Stimulated activated CD8-positive, alpha-beta memory T cell treated with anti-CD3 and anti-CD28 coated beads, Interleukin-15, amount 100 ng/mL, for 4 hours (primary cell): ENCODE measurements around the gene INPP4B.
"Not testable (repeated sequence)": the region's sequence is repeated elsewhere in the genome, so short reads cannot be mapped to it uniquely, and the experiment has no call there.

Experiments
- DNase-seq, 2 donors: peaks; one replicate each; pipeline ENCODE4 v3.0.0-alpha.2; 2020; ENCODE audit warnings: low read depth in 2 of 2

Gene INPP4B

GRCh38 chr4:142549248-142549647, 296.9 kb downstream of the INPP4B start:
- DNase-seq: no peak

GRCh38 chr4:142548491-142548890, 297.6 kb downstream of the INPP4B start:
- no peak for DNase-seq

GRCh38 chr4:142547974-142548373, 298.1 kb downstream of the INPP4B start:
- DNase-seq: no peak

- DNase-seq: no peak
Measured at GRCh38 chr4:142544594-142544993, 301.5 kb downstream of the INPP4B start.

GRCh38 chr4:142544039-142544438, 302.1 kb downstream of the INPP4B start:
- no peak for DNase-seq

GRCh38 chr4:142540483-142540804, 305.7 kb downstream of the INPP4B start:
- DNase-seq: no peak

- no peak for DNase-seq
Measured at GRCh38 chr4:142539796-142540482, 306.2 kb downstream of the INPP4B start.

- DNase-seq: no peak
Measured at GRCh38 chr4:142535009-142535408, 311.1 kb downstream of the INPP4B start.

GRCh38 chr4:142532054-142532453, 314.0 kb downstream of the INPP4B start:
- DNase-seq: no peak

- no peak for DNase-seq
Measured at GRCh38 chr4:142530728-142531127, 315.4 kb downstream of the INPP4B start.

- DNase-seq: no peak
Measured at GRCh38 chr4:142528433-142528832, 317.7 kb downstream of the INPP4B start.

- no peak for DNase-seq
Measured at GRCh38 chr4:142523111-142523510, 323.0 kb downstream of the INPP4B start.

GRCh38 chr4:142519342-142519741, 326.8 kb downstream of the INPP4B start:
- no peak for DNase-seq

- no peak for DNase-seq
Measured at GRCh38 chr4:142516686-142517526, 329.2 kb downstream of the INPP4B start.

- no peak for DNase-seq
Measured at GRCh38 chr4:142512161-142512560, 333.9 kb downstream of the INPP4B start.

- DNase-seq: no peak
Measured at GRCh38 chr4:142509881-142510280, 336.2 kb downstream of the INPP4B start.

GRCh38 chr4:142509381-142509780, 336.7 kb downstream of the INPP4B start:
- not testable (repeated sequence) for DNase-seq

GRCh38 chr4:142500966-142501365, 345.1 kb downstream of the INPP4B start:
- no peak for DNase-seq

- no peak for DNase-seq
Measured at GRCh38 chr4:142497606-142498005, 348.5 kb downstream of the INPP4B start.

- DNase-seq: no peak
Measured at GRCh38 chr4:142493255-142494110, 352.6 kb downstream of the INPP4B start.

- no peak for DNase-seq
Measured at GRCh38 chr4:142485452-142485851, 360.6 kb downstream of the INPP4B start.

GRCh38 chr4:142480244-142480643, 365.9 kb downstream of the INPP4B start:
- no peak for DNase-seq
